Large intestine (tissue), 3 donors: ENCODE measurements around the gene USH1G. TPM values are rescaled to one million over a fixed set of nuclear protein-coding genes. Genes with fewer than 3 reads are reported as not detected.
A peak's percentile ranks its signal among the peaks of the same experiment; 100 is the strongest.
"Not testable (repeated sequence)": the region's sequence is repeated elsewhere in the genome, so short reads cannot be mapped to it uniquely, and the experiment has no call there.

Experiments
- DNase-seq, 2 donors: peaks; one replicate each; pipeline versions ENCODE4 v3.0.0 to v3.0.0-alpha.2; 2013
- H3K27ac ChIP-seq: one replicate; pipeline ENCODE4 v1.5.1; 2013; ENCODE audit warnings: low read length
- H3K27me3 ChIP-seq: 2 replicates; pipeline ENCODE4 v1.6.1; 2013; ENCODE audit warnings: low read length; ENCODE audit not compliant: control insufficient read depth, insufficient read depth
- H3K36me3 ChIP-seq: 2 replicates; pipeline ENCODE4 v1.6.1; 2013; ENCODE audit warnings: low read length; ENCODE audit not compliant: control insufficient read depth, insufficient read depth
- H3K4me1 ChIP-seq: one replicate; pipeline ENCODE4 v1.6.1; 2013; ENCODE audit warnings: low read length; ENCODE audit not compliant: control insufficient read depth, insufficient read depth
- H3K4me3 ChIP-seq: one replicate; pipeline ENCODE4 v1.5.1; 2013; ENCODE audit warnings: low read length
- H3K9me3 ChIP-seq: one replicate; pipeline ENCODE4 v1.6.1; 2013; ENCODE audit warnings: mild to moderate bottlenecking, low read depth, low read length, moderate library complexity; ENCODE audit not compliant: control insufficient read depth
- WGBS: methylation state at CpG from one replicate; pipeline ENCODE4 v1.1.5; 2013; ENCODE audit warnings: low lambda C conversion rate; ENCODE audit not compliant: insufficient coverage; 5-methylcytosine and 5-hydroxymethylcytosine counted together
- polyA plus RNA-seq: library from polyadenylated mRNA; unstranded; fragments of 120-200 nt; gene quantifications from one replicate; pipeline ENCODE4 v1.2.1, GENCODE V29; 2013

The USH1G gene
- polyA plus RNA-seq, 1 donor = 1.5 TPM

GRCh38 chr17:74873874-74874614, 49.0 kb downstream of the USH1G start:
- Histone ChIP-seq H3K27ac (peak overlapping the region; percentile 59), H3K27me3 (no peaks in the 10 kb centered on the region), H3K4me3 (peak overlapping the region; percentile 59), H3K4me1 (peaks cover 21% of the 10 kb centered on the region), H3K36me3 (no peaks in the 10 kb centered on the region), H3K9me3 (no peaks in the 10 kb centered on the region)
- 20% methylated on average over 2 of the region's 6 CpGs for WGBS
- no peak for DNase-seq

- no peaks in the 10 kb centered on the region for H3K36me3 ChIP-seq
- H3K27me3 ChIP-seq = no peaks in the 10 kb centered on the region
- no peaks in the 10 kb centered on the region for H3K9me3 ChIP-seq
- peaks cover 17% of the 10 kb centered on the region for H3K4me1 ChIP-seq
- WGBS = 0% methylated on average over 1 of the region's 55 CpGs
- peak overlapping the region; percentile 59 for H3K4me3 ChIP-seq
- peak; percentile 100 for DNase-seq
- H3K27ac ChIP-seq = peak overlapping the region; percentile 59
These were observed 49.8 kb downstream of the USH1G start for GRCh38 chr17:74873037-74873873.

GRCh38 chr17:74872313-74873036, 50.6 kb downstream of the USH1G start, which contains the start of gene FDXR:
FDXR (minus strand) TSS chr17:74872994; CDS start chr17:74872944, 50 bp downstream.
- H3K9me3 ChIP-seq = no peaks in the 10 kb centered on the region
- no peaks in the 10 kb centered on the region for H3K27me3 ChIP-seq
- DNase-seq = no peak
- H3K36me3 ChIP-seq = no peaks in the 10 kb centered on the region
- H3K27ac ChIP-seq = peak within 1 kb of the TSS; percentile 59
- H3K4me1 ChIP-seq = peaks cover 10% of the 10 kb centered on the region
- WGBS = 11% methylated on average over 11 of the region's 38 CpGs
- peak within 1 kb of the TSS; percentile 61 for H3K4me3 ChIP-seq

GRCh38 chr17:74871356-74872076, 51.5 kb downstream of the USH1G start:
- no peaks in the 10 kb centered on the region for H3K27me3 ChIP-seq
- no peak overlapping the region for H3K27ac ChIP-seq
- H3K9me3 ChIP-seq = no peaks in the 10 kb centered on the region
- H3K4me3 ChIP-seq = no peak overlapping the region
- DNase-seq = no peak
- 95% methylated on average over 4 of the region's 11 CpGs for WGBS
- no peaks in the 10 kb centered on the region for H3K36me3 ChIP-seq
- H3K4me1 ChIP-seq = peaks cover 10% of the 10 kb centered on the region

- H3K36me3 ChIP-seq = no peaks in the 10 kb centered on the region
- WGBS = no CpG with 5 or more reads among the region's 3 CpGs
- no peak overlapping the region for H3K27ac ChIP-seq
- no peaks in the 10 kb centered on the region for H3K9me3 ChIP-seq
- H3K27me3 ChIP-seq = no peaks in the 10 kb centered on the region
- no peak overlapping the region for H3K4me3 ChIP-seq
- no peak for DNase-seq
- H3K4me1 ChIP-seq = peaks cover 10% of the 10 kb centered on the region
These were observed 52.5 kb downstream of the USH1G start for GRCh38 chr17:74870512-74870911.

- not testable (repeated sequence) for H3K4me3 ChIP-seq, H3K27ac ChIP-seq, H3K9me3 ChIP-seq, H3K36me3 ChIP-seq, DNase-seq, H3K4me1 ChIP-seq, H3K27me3 ChIP-seq
- WGBS = no CpG with 5 or more reads among the region's 9 CpGs
These were observed 53.0 kb downstream of the USH1G start for GRCh38 chr17:74870028-74870427.

- WGBS = no CpG with 5 or more reads among the region's 6 CpGs
- no peaks in the 10 kb centered on the region for H3K36me3 ChIP-seq
- H3K9me3 ChIP-seq = no peaks in the 10 kb centered on the region
- no peak overlapping the region for H3K4me3 ChIP-seq
- H3K27ac ChIP-seq = no peak overlapping the region
- H3K27me3 ChIP-seq = no peaks in the 10 kb centered on the region
- H3K4me1 ChIP-seq = peaks cover 7% of the 10 kb centered on the region
- no peak for DNase-seq
These were observed 54.2 kb downstream of the USH1G start for GRCh38 chr17:74868908-74869255.

GRCh38 chr17:74868251-74868907, 54.7 kb downstream of the USH1G start:
- Histone ChIP-seq H3K36me3 (no peaks in the 10 kb centered on the region), H3K4me3 (no peak overlapping the region), H3K27ac (no peak overlapping the region), H3K4me1 (peaks cover 7% of the 10 kb centered on the region), H3K27me3 (peaks cover under 1% of the 10 kb centered on the region), H3K9me3 (no peaks in the 10 kb centered on the region)
- 71% methylated on average over 5 of the region's 12 CpGs for WGBS
- DNase-seq = no peak

GRCh38 chr17:74866198-74866835, 56.7 kb downstream of the USH1G start:
- peaks cover 13% of the 10 kb centered on the region for H3K4me1 ChIP-seq
- DNase-seq = no peak
- H3K27ac ChIP-seq = no peak overlapping the region
- no peaks in the 10 kb centered on the region for H3K9me3 ChIP-seq
- peaks cover 13% of the 10 kb centered on the region for H3K27me3 ChIP-seq
- no peaks in the 10 kb centered on the region for H3K36me3 ChIP-seq
- no CpG with 5 or more reads among the region's 19 CpGs for WGBS
- H3K4me3 ChIP-seq = no peak overlapping the region
